Hepatocyte (in vitro differentiated cells): ENCODE measurements around the gene SPINT2. TPM values are rescaled to one million over a fixed set of nuclear protein-coding genes. Genes with fewer than 3 reads are reported as not detected.
A peak's percentile ranks its signal among the peaks of the same experiment; 100 is the strongest.

Experiments
- DNase-seq: peaks from one replicate; pipeline ENCODE4 v3.0.0-alpha.2; 2016; ENCODE audit warnings: low spot score
- H2AFZ ChIP-seq: fragments of 200-600 bp; sonication (generic); 2 replicates; pipeline ENCODE4 v1.6.0; 2016; ENCODE audit warnings: antibody characterized with exemption, mild to moderate bottlenecking
- H3K27ac ChIP-seq: fragments of 200-600 bp; sonication (generic); 2 replicates; pipeline ENCODE4 v1.5.1; 2016; ENCODE audit warnings: mild to moderate bottlenecking
- H3K27me3 ChIP-seq: fragments of 200-600 bp; sonication (generic); 2 replicates; pipeline ENCODE4 v1.6.1; 2016
- H3K36me3 ChIP-seq: fragments of 200-600 bp; sonication (generic); replicated peaks from 2 replicates; pipeline ENCODE4 v1.5.1; 2016; ENCODE audit warnings: low read depth; ENCODE audit not compliant: insufficient read depth
- H3K4me1 ChIP-seq: fragments of 200-600 bp; sonication (generic); 2 replicates; pipeline ENCODE4 v1.5.1; 2016; ENCODE audit warnings: mild to moderate bottlenecking, moderate library complexity; ENCODE audit not compliant: insufficient read depth
- H3K4me2 ChIP-seq: fragments of 200-600 bp; sonication (generic); 2 replicates; pipeline ENCODE4 v1.6.0; 2016
- H3K4me3 ChIP-seq: fragments of 200-600 bp; sonication (generic); 2 replicates; pipeline ENCODE4 v1.5.1; 2016; ENCODE audit warnings: mild to moderate bottlenecking
- H3K79me2 ChIP-seq: fragments of 200-600 bp; sonication (generic); 2 replicates; pipeline ENCODE4 v1.6.0; 2017; ENCODE audit warnings: mild to moderate bottlenecking
- H3K9me2 ChIP-seq: fragments of 200-600 bp; sonication (generic); replicated peaks from 2 replicates; pipeline ENCODE4 v1.6.0; 2017; ENCODE audit warnings: mild to moderate bottlenecking; ENCODE audit not compliant: insufficient read depth
- H3K9me3 ChIP-seq: fragments of 200-600 bp; sonication (generic); 2 replicates; pipeline ENCODE4 v1.5.1; 2016; ENCODE audit warnings: low read depth, mild to moderate bottlenecking
- H4K20me1 ChIP-seq: fragments of 200-600 bp; sonication (generic); 2 replicates; pipeline ENCODE4 v1.6.0; 2016; ENCODE audit warnings: mild to moderate bottlenecking; ENCODE audit not compliant: insufficient read depth, poor library complexity, severe bottlenecking
- EZH2 ChIP-seq: fragments of 200-600 bp; sonication (generic); IDR thresholded peaks from 2 replicates; pipeline ENCODE4 v1.6.1; 2016; ENCODE audit warnings: antibody characterized with exemption, mild to moderate bottlenecking, borderline replicate concordance
- EZH2phosphoT487 ChIP-seq: fragments of 200-600 bp; sonication (generic); IDR thresholded peaks from one replicate; pipeline ENCODE4 v1.6.1; 2018; ENCODE audit warnings: antibody characterized with exemption, mild to moderate bottlenecking, low read depth, moderate library complexity; ENCODE audit not compliant: unreplicated experiment, severe bottlenecking
- WGBS: methylation state at CpG from one replicate; pipeline ENCODE4 v1.1.6; 2016; ENCODE audit warnings: low lambda C conversion rate; ENCODE audit errors: missing lambda C conversion rate; 5-methylcytosine and 5-hydroxymethylcytosine counted together
- polyA plus RNA-seq: library from polyadenylated mRNA; unstranded; fragments of >200 nt; fragmentation: Nextera tagmentation; extraction: Ambion mirVana; gene quantifications from 2 replicates; pipeline ENCODE4 v1.2.1, GENCODE V29; 2016
- total RNA-seq: library from RNA; depleted of rRNA; stranded (reverse); fragments of >200 nt; gene quantifications from 2 replicates; pipeline ENCODE4 v1.2.3, GENCODE V29; 2014
- TF ChIP-seq, protein P1 (sequence below): fragments of 200-600 bp; sonication (generic); IDR thresholded peaks from 2 replicates; pipeline ENCODE4 v1.5.1; 2016; ENCODE audit warnings: antibody characterized with exemption, mild to moderate bottlenecking; ENCODE audit not compliant: poor library complexity

Gene SPINT2
- total and polyA plus RNA-seq, 2 experiments from 2014 or later, result 508 to 834 TPM

GRCh38 chr19:38293281-38293680 lies 28.9 kb downstream of the SPINT2 start:
- no peak overlapping the region for H3K27ac ChIP-seq
- no peak overlapping the region for H3K4me3 ChIP-seq
- no peaks in the 10 kb centered on the region for H3K79me2 ChIP-seq
- TF ChIP-seq EZH2, result no peak
- TF ChIP-seq EZH2phosphoT487, result no peak
- TF ChIP-seq, protein P1, sequence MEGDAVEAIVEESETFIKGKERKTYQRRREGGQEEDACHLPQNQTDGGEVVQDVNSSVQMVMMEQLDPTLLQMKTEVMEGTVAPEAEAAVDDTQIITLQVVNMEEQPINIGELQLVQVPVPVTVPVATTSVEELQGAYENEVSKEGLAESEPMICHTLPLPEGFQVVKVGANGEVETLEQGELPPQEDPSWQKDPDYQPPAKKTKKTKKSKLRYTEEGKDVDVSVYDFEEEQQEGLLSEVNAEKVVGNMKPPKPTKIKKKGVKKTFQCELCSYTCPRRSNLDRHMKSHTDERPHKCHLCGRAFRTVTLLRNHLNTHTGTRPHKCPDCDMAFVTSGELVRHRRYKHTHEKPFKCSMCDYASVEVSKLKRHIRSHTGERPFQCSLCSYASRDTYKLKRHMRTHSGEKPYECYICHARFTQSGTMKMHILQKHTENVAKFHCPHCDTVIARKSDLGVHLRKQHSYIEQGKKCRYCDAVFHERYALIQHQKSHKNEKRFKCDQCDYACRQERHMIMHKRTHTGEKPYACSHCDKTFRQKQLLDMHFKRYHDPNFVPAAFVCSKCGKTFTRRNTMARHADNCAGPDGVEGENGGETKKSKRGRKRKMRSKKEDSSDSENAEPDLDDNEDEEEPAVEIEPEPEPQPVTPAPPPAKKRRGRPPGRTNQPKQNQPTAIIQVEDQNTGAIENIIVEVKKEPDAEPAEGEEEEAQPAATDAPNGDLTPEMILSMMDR, result no peak
- H3K27me3 ChIP-seq, result no peaks in the 10 kb centered on the region
- H3K4me2 ChIP-seq, result no peak overlapping the region
- no peak overlapping the region for H2AFZ ChIP-seq
- no peaks in the 10 kb centered on the region for H3K36me3 ChIP-seq
- WGBS, result 92% methylated on average over 9 of the region's 9 CpGs
- peaks cover 14% of the 10 kb centered on the region for H3K4me1 ChIP-seq
- H3K9me2 ChIP-seq, result no peaks in the 10 kb centered on the region
- no peak for DNase-seq
- H4K20me1 ChIP-seq, result no peaks in the 10 kb centered on the region
- no peaks in the 10 kb centered on the region for H3K9me3 ChIP-seq

GRCh38 chr19:38294090-38294489 lies 29.7 kb downstream of the SPINT2 start:
- Histone ChIP-seq H3K27me3 (no peaks in the 10 kb centered on the region), H3K27ac (no peak overlapping the region)
- no peak for DNase-seq

GRCh38 chr19:38298821-38299680 lies 34.7 kb downstream of the SPINT2 start:
- Histone ChIP-seq H3K4me1 (peaks cover 33% of the 10 kb centered on the region), H4K20me1 (no peaks in the 10 kb centered on the region), H3K9me3 (no peaks in the 10 kb centered on the region), H3K27ac (peak overlapping the region; percentile 69), H3K9me2 (no peaks in the 10 kb centered on the region), H3K79me2 (peaks cover 6% of the 10 kb centered on the region), H3K4me2 (peak overlapping the region; percentile 8), H3K27me3 (no peaks in the 10 kb centered on the region), H3K4me3 (no peak overlapping the region), H2AFZ (no peak overlapping the region), H3K36me3 (no peaks in the 10 kb centered on the region)
- WGBS, result 32% methylated on average over 11 of the region's 11 CpGs
- peak; percentile 43 for DNase-seq
- TF ChIP-seq EZH2 (no peak), EZH2phosphoT487 (no peak)
- TF ChIP-seq, protein P1, result no peak

More at GRCh38 chr19:38294090-38294489, 29.7 kb downstream of the SPINT2 start:
- Histone ChIP-seq H4K20me1 (no peaks in the 10 kb centered on the region), H3K4me3 (no peak overlapping the region), H3K9me2 (no peaks in the 10 kb centered on the region), H3K9me3 (no peaks in the 10 kb centered on the region), H3K4me2 (no peak overlapping the region), H3K79me2 (no peaks in the 10 kb centered on the region), H3K4me1 (peaks cover 23% of the 10 kb centered on the region), H2AFZ (no peak overlapping the region), H3K36me3 (no peaks in the 10 kb centered on the region)
- TF ChIP-seq, protein P1, result no peak
- no peak for TF ChIP-seq EZH2
- TF ChIP-seq EZH2phosphoT487, result no peak
- WGBS, result 82% methylated on average over 8 of the region's 8 CpGs
